ENCODE measurements around the gene PLA2G2C.

The PLA2G2C gene

GRCh38 chr1:20148571-20149500 is 37.5 kb downstream of the PLA2G2C start:
- TF ChIP-seq Cebpa-rat (IDR thresholded peaks at IDR 0.05) = no peak
- H3K4me2 ChIP-seq = no peak overlapping the region

GRCh38 chr1:20147846-20148570 is 38.3 kb downstream of the PLA2G2C start:
- Histone ChIP-seq H3K27me3 (no peaks in the 10 kb centered on the region), H4K20me1 (no peaks in the 10 kb centered on the region), H3K9me3 (no peaks in the 10 kb centered on the region), H3K36me3 (no peaks in the 10 kb centered on the region), H3K27ac (no peak overlapping the region), H3K9ac (no peak overlapping the region), H3K4me2 (no peak overlapping the region), H3K4me3 (no peak overlapping the region), H3K4me1 (peaks cover 34% of the 10 kb centered on the region)
- TF ChIP-seq Cebpa-rat (IDR thresholded peaks at IDR 0.05) = no peak

More at GRCh38 chr1:20148571-20149500, 37.5 kb downstream of the PLA2G2C start:
- no peaks in the 10 kb centered on the region for H4K20me1 ChIP-seq
- H3K36me3 ChIP-seq = no peaks in the 10 kb centered on the region
- H3K9ac ChIP-seq = no peak overlapping the region
- H3K4me3 ChIP-seq = no peak overlapping the region
- H3K27me3 ChIP-seq = no peaks in the 10 kb centered on the region
- H3K9me3 ChIP-seq = no peaks in the 10 kb centered on the region
- no peak overlapping the region for H3K27ac ChIP-seq
- peaks cover 43% of the 10 kb centered on the region for H3K4me1 ChIP-seq

- Histone ChIP-seq H3K36me3 (no peaks in the 10 kb centered on the region), H3K4me3 (no peak overlapping the region), H3K27ac (no peak overlapping the region), H3K4me1 (peaks cover 25% of the 10 kb centered on the region), H3K9ac (no peak overlapping the region), H3K4me2 (no peak overlapping the region), H4K20me1 (no peaks in the 10 kb centered on the region), H3K9me3 (no peaks in the 10 kb centered on the region), H3K27me3 (no peaks in the 10 kb centered on the region)
- TF ChIP-seq Cebpa-rat (IDR thresholded peaks at IDR 0.05) = no peak
These were observed 42.4 kb downstream of the PLA2G2C start for GRCh38 chr1:20143734-20144565.

DNA sequence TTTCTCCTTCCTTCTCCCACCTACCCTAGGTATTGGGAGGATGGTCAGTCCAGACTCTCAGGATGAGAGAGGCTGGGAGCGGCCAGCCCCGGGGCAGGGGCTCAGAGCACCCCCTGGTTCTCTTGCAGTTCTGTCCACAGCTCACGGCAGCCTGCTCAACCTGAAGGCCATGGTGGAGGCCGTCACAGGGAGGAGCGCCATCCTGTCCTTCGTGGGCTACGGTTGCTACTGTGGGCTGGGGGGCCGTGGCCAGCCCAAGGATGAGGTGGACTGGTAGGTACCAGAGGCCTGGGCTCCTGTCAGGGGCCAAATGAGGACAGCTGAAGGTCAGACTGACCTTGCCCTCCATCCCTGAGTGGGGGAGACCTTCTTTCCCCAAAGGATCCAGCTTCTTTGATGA is 43.0 kb downstream of the PLA2G2C start:
- peaks cover 21% of the 10 kb centered on the region for H3K4me1 ChIP-seq

DNA sequence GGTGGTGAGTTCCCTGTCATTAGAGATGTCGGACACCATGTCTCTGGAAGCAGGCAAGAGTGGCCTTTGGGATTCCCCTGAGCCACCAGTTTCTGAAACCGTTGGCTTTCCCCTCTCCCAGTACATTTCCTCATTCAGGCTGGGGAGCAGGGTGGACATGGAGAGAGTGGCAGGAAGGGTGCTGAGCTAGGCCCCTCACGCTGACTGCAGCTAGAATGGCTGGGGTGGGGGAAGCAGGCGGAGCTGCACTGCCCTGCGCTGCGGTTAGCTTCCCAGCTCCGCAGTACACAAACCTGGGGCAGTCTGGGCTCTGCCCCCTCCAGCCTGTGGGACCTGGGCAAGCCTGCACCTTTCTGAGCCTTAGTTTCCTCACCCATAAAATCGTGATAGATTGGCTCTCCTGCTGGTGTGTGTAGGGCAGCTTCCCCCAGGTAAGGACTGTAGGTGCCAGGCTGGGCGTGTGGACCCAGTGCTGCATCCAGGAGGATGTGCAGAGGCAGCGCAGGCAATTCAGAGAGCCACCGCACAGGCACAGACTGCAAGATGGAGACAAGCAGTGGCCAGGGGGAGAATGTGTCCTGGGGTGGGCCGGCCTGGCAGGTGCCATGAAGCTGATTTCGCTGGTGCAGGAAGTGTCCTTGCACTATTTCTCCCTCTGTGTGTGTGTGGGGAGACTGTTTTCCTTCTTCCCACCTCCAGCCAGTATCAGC is 44.2 kb downstream of the PLA2G2C start:
- Histone ChIP-seq H3K4me1 (peaks cover 16% of the 10 kb centered on the region), H3K4me2 (no peak overlapping the region), H3K36me3 (no peaks in the 10 kb centered on the region), H3K27ac (no peak overlapping the region), H3K27me3 (no peaks in the 10 kb centered on the region), H3K9ac (no peak overlapping the region), H3K4me3 (no peak overlapping the region), H4K20me1 (no peaks in the 10 kb centered on the region), H3K9me3 (no peaks in the 10 kb centered on the region)
- TF ChIP-seq Cebpa-rat (IDR thresholded peaks at IDR 0.05) = no peak

More for the DNA sequence above, 43.0 kb downstream of the PLA2G2C start:
- H3K27me3 ChIP-seq = no peaks in the 10 kb centered on the region
- no peaks in the 10 kb centered on the region for H4K20me1 ChIP-seq
- H3K36me3 ChIP-seq = no peaks in the 10 kb centered on the region
- no peak overlapping the region for H3K27ac ChIP-seq
- no peak overlapping the region for H3K4me3 ChIP-seq
- no peaks in the 10 kb centered on the region for H3K9me3 ChIP-seq
- no peak overlapping the region for H3K9ac ChIP-seq
- no peak overlapping the region for H3K4me2 ChIP-seq
- no peak for TF ChIP-seq Cebpa-rat (IDR thresholded peaks at IDR 0.05)

GRCh38 chr1:20141466-20141865 is 44.9 kb downstream of the PLA2G2C start:
- no peaks in the 10 kb centered on the region for H3K9me3 ChIP-seq
- no peak overlapping the region for H3K4me3 ChIP-seq
- H4K20me1 ChIP-seq = no peaks in the 10 kb centered on the region
- H3K27me3 ChIP-seq = no peaks in the 10 kb centered on the region
- H3K4me2 ChIP-seq = no peak overlapping the region
- H3K27ac ChIP-seq = no peak overlapping the region
- H3K9ac ChIP-seq = no peak overlapping the region
- peaks cover 16% of the 10 kb centered on the region for H3K4me1 ChIP-seq
- TF ChIP-seq Cebpa-rat (IDR thresholded peaks at IDR 0.05) = no peak
- H3K36me3 ChIP-seq = no peaks in the 10 kb centered on the region

DNA sequence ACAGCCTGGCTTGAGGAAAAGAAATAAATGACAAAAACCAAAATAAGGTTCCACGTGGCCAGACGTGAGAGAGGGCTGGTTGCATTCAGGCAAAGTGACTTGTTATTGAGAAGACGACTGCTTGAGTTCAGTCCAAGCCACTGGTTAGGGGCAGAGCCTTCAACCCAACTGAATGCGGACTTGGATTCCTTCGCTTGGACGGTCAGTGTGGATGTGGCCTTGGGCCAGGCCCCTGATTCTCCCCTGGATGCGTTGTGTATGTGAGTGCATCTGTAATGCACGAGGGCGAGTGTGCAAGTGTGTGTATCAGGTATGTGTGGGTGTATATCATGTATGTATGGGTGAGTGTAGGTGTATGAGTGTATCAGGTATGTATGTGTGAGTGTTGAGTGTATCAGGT is 45.3 kb downstream of the PLA2G2C start:
- Histone ChIP-seq H3K27ac (no peak overlapping the region), H3K36me3 (no peaks in the 10 kb centered on the region), H4K20me1 (no peaks in the 10 kb centered on the region), H3K4me2 (no peak overlapping the region), H3K4me1 (peaks cover 16% of the 10 kb centered on the region), H3K9ac (no peak overlapping the region), H3K9me3 (no peaks in the 10 kb centered on the region), H3K4me3 (no peak overlapping the region), H3K27me3 (no peaks in the 10 kb centered on the region)
- TF ChIP-seq Cebpa-rat (IDR thresholded peaks at IDR 0.05) = no peak

DNA sequence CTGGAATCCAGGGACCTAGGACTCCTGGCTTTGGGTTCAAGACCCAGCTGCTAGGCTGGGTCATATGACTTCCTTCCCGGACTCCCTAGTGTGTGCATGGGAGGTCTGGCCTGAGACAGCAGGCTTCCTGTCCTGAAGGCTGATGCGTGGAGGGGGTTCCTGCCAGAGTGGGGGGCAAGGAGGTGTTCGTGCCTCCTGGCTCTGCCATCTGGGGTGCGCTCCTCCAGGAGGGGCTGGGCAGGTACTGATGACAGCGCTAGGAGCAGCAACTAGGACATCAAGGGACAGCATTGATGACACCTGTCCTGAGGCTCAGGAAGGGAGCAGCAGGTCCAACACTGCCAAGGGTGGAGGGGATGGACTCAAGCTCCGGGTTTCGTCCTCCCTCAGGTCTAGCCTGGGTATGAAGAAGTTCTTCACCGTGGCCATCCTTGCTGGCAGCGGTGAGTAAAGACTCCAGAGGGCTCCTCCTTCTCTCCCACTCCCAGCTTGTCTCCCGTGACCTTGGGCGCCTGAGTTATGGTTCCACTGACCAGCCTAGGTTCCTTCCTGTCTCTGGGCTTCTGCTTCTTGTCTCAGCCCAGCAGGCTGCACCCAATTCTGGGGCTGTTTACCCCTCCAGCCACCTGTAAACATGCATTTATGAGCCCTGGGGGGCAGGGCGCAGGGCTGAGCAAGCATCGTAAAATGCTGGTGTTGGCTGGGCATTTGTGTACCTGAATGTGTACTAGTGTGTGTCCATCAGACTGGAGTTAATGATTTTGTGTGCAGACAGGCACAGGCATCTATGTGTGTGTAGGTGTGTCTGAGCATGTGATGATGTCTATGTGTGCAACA is 46.3 kb downstream of the PLA2G2C start:
- H3K9ac ChIP-seq = no peak overlapping the region
- peak overlapping the region; percentile 41 for H3K27ac ChIP-seq
- no peaks in the 10 kb centered on the region for H3K9me3 ChIP-seq
- no peak for TF ChIP-seq Cebpa-rat (IDR thresholded peaks at IDR 0.05)
- no peaks in the 10 kb centered on the region for H4K20me1 ChIP-seq
- H3K36me3 ChIP-seq = no peaks in the 10 kb centered on the region
- H3K27me3 ChIP-seq = no peaks in the 10 kb centered on the region
- peaks cover 16% of the 10 kb centered on the region for H3K4me1 ChIP-seq
- no peak overlapping the region for H3K4me3 ChIP-seq
- H3K4me2 ChIP-seq = peak overlapping the region; percentile 31
